AG08395 (cell line): ENCODE data around the gene ZDHHC22.
"Not testable (repeated sequence)": the region's sequence is repeated elsewhere in the genome, so short reads cannot be mapped to it uniquely, and the experiment has no call there.

Experiments
- DNase-seq: peaks from one replicate; pipeline ENCODE4 v3.0.0; 2012; ENCODE audit warnings: mixed read lengths, low spot score

ZDHHC22 gene, protein sequence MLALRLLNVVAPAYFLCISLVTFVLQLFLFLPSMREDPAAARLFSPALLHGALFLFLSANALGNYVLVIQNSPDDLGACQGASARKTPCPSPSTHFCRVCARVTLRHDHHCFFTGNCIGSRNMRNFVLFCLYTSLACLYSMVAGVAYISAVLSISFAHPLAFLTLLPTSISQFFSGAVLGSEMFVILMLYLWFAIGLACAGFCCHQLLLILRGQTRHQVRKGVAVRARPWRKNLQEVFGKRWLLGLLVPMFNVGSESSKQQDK

DNA sequence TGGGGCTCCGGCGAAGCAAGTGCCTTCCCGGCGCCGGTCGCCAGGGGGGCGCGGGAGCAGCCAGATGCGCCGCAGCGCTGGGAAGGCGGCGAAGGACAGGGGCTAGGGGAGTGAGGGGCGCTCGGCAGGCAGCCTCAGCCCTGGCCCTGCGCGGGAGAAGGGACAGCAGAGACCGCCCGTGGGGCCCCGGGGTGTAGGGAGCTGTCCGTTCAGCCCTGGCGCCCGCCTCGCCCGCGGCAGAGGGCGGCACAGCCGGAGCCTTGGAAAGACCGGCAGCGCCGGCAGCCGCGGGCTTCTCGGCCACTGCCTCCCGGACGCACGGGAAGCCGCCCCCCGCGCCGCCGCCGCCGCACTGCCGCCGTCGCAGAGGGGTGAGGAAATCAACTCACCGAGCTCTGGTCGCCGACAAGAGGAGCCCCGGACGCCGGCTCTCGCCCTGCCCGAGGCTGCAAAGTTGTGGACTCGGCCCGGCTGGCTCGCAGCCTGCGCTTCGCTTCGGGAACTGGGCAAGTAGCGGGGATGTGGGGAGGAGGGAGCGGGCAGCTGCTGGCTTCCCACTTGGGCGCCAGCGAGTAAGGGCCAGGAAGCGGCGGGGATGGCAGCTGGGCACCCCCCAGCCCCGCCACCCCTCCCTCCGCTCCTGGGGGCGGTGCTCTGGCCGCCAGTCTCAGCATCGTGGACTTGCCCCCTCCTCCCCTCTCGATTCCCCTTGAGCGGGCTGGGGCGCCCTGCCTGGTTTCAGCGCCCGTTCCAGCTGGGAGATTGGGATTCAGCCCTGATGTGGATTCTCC is at the start of gene ZDHHC22:
TSS of gene ZDHHC22 (minus strand) at position 578 of the 791 bp plus-strand sequence. CDS start 2,053 bp downstream, outside the sequence.
- DNase-seq, result peak; percentile 32

DNA sequence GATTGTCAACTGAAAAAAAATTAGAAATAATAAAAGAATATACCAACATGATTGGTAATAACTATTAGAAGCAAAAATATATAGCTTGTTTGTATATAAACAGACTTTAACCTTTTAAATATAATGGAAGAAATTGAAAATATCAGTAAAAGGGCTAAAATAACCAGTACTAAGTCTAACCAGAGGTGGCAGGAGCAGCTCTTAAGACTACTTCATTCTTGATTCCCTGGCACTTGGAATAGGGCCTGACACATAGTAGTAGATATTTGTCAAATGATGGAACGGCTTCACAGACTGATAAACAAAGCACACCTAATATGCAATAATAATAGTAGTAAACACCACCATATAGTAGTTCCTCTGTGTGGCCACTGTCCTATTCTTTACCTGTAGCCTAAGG is 49.4 kb upstream of the ZDHHC22 start:
- DNase-seq, result no peak

- no peak for DNase-seq
Measured at GRCh38 chr14:77189479-77189878, 47.9 kb upstream of the ZDHHC22 start.

DNA sequence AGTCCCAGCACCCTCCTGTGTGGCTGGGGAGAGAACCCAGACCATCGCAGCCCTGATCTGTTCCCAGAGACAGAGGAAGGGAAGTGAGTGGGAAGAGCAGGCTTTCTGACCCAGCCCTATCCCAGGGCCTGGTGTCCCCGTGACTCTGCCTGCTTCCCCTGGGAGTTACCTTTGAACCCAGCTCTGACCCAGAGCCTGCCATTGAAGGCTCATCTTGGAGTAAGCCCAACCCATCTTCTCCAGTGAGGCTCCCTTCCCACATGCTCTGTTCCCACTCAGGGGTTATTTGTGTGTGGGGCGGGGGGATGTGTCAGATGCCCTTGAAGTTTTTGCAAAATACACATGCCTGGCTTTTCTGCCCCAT is 46.0 kb upstream of the ZDHHC22 start:
- DNase-seq, result no peak

GRCh38 chr14:77186911-77187648 is 45.5 kb upstream of the ZDHHC22 start:
- DNase-seq, result no peak

DNA sequence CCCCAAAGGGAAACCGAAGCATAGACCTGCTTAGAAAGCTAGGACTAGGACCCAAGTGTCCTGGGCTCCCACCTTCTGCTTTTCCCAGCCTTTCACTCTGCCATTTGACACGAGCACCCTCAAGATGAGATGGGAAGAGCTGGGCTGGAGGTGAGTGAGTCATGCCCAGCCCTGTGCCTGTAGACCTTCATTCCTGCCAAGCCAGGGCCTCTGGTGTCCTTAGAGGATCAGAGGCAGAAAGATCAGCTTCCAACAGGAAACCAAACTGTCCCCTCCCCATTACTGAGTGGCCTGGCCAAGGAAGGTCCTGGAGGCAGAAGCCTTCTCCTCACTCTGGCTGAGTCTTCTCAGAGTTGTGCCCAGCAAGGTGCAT is 43.5 kb upstream of the ZDHHC22 start:
- DNase-seq, result no peak

GRCh38 chr14:77184396-77185092 is 43.0 kb upstream of the ZDHHC22 start:
- DNase-seq, result no peak

GRCh38 chr14:77183896-77184295 is 42.3 kb upstream of the ZDHHC22 start:
- DNase-seq, result no peak

DNA sequence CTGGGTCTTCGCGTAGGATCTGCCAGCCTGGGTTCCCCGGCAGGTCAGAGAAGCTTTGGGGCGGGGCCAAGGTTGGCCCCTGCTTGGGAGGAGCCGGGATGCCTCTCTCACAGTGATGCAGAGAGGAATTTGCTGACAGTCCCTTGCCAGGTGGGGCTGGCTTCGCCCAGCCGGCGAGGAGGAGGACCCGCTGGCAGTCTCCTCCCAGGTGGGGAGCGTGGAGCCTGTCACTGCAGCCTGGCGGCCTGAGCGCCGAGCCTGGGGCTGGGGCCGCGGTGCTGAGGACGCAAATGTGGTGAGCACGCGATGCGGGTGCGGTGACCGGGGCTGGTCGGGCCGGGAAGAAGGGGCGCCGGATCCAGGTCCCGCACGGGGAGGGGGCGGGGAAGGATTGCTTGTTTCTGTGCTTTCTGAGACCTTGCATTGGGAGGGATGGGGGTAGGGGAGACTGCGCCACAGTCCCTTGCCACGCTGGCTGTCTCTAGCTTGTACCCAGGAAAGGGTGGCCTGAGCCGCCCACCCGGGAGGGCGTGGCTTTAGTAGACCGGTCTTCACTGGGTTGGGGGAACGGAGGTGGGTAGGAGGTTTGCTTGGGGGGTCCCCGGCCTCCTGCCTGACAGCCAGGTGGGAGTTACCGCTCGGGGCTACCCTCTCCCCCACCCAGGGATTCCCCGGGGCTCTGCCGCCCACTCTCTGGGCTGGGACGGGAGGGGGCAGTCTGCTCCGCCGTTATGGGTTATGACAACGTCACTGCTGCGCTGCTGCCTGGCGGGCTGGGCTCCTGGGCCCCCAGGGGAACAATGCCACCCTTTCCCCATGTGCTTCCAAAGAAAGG is 40.2 kb upstream of the ZDHHC22 start, which contains the start of gene TMEM63C:
TSS of gene TMEM63C (plus strand) at position 196 of the 835 bp plus-strand sequence. CDS start 37,016 bp downstream, outside the sequence.
- no peak for DNase-seq

GRCh38 chr14:77180726-77181602 is 39.4 kb upstream of the ZDHHC22 start:
- no peak for DNase-seq

- no peak for DNase-seq
Measured at GRCh38 chr14:77178656-77179055, 37.1 kb upstream of the ZDHHC22 start.

DNA sequence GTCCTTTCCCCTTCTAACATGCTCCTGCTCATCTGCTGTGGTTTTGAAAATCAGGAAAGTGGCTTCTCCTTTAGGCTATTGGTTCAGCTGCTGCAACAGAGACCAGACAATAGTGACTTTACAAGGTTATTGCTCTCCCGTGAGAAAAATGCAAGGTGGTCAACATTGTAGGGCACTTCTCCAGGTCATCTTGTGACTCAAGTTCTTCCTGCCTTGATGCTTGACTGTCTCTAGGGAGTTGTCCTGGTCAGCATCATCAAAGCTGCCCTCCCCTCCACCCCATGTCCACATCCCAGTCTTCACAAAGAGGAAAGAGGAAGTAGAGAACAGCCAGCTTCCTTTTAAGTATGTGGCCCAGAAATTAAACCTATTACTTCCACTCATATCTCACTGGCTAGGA is 36.1 kb upstream of the ZDHHC22 start:
- DNase-seq, result no peak

DNA sequence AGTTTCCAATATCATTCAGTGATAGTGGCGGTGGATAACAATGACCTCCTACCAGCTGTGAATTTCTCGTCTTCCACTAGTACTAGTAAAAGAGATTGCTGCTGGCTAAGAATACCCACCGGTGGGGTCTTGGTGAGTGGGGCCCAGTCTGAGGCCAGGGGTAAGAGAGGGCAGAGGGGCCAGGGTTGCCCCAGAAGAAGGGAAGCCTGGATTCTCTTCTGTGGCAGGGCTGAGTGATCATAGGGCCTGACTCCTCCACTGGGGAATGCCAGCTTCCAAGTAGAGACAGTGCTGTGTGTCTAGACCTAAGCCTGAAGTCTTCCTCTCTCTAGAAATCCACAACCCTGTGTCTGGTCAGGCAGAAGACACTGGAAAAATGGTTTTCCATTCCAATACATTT is 34.3 kb upstream of the ZDHHC22 start:
- DNase-seq, result no peak

DNA sequence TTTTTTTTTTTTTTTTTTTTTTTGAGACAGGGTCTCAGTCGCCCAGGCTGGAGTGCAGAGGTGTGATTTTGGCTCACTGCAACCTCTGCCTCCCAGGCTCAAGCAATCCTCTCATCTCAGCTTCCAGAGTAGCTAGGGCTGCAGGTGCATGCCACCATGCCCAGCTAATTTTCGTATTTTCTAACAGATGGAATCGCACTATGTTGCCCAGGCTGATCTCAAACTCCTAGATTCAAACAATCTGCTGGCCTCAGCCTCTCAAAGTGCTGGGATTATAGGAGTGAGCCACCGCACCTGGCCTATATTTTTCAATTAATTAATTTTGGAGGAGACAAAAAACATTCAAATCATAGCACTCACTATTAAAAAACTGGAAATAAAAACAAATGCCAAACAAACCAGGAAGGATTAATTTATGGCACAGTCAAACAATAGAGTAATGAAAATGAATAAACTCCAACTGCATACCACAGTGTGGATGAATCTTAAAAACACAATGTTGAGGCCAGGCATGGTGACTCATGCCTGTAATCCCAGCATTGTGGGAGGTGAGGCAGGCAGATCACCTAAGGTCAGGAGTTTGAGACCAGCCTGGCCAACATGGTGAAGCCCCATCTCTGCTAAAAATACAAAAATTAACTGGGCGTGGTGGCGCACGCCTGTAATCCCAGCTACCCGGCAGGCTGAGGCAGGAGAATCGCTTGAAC is 32.5 kb upstream of the ZDHHC22 start:
- DNase-seq, result not testable (repeated sequence)

DNA sequence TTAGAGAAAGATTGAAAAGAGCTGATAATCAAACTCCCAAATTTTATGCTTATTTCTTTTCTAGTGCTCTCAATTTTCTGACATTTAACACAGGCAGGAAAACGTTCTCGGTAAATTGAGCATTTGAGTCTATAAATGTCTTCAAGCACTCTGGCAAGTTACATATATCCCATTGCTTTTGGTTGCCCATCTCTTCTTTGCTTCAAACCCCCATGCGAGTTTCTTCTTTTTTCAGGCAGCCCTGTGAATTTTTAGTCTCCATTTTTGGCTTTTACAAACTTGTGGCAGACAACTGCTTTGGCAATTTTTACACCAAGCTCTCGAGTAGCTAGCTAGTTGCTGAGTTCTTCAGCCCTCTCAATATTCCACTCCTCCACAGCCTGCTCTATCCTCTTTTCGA is 31.3 kb upstream of the ZDHHC22 start:
- DNase-seq, result no peak

- DNase-seq, result no peak
Measured at GRCh38 chr14:77170045-77170444, 28.5 kb upstream of the ZDHHC22 start.

DNA sequence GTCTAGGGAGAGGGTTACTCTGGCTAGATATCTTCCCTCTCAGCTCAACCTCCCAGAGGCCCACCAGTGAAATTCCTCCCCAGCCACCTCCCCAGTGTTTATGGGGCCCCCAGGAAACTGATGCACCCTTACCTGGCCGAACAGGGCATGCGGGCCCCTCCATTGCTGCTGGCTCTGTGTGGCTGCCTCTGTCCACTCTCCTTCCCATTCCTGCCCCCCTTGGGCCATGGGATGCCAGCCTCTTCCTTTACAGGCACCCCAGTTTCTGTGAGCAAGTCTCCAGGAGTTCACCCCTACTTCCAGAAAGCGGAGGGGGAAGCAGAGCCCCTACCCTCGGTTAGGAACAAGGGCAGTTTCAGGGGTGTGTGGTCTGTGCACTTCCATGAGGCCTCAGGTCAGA is 19.4 kb upstream of the ZDHHC22 start:
- DNase-seq, result no peak

GRCh38 chr14:77158882-77159255 is 17.3 kb upstream of the ZDHHC22 start:
- DNase-seq, result no peak

GRCh38 chr14:77158175-77158881 is 16.7 kb upstream of the ZDHHC22 start:
- DNase-seq, result peak; percentile 84
